ENCODE measurements around the gene RNF8. TPM values are rescaled to one million over a fixed set of nuclear protein-coding genes. Genes with fewer than 3 reads are reported as not detected.

The RNF8 gene
- total and polyA plus RNA-seq, 9 of the 15 experiments (the other 6 are each of a cell fraction or from before 2014, with no cell fraction given) = 10.6 to 47.0 (median 37.5) TPM

GRCh38 chr6:37432916-37433656 is 79.3 kb downstream of the RNF8 start, which contains the start of gene CMTR1 (continued):
- TF ChIP-seq ZBTB11 (CRISPR knock-in tag; IDR thresholded peaks at IDR 0.05) (peak in 2 of 3 experiments; percentile 24 to 90; a peak in 3 of 6 replicates), ILK (tag; IDR thresholded peaks at IDR 0.05; ENCODE audit: borderline replicate concordance, low read depth) (no peak), SMARCC2 (IDR thresholded peaks at IDR 0.05; ENCODE audit: low read depth) (no peak), BCOR (IDR thresholded peaks at IDR 0.05) (no peak), CBX1 (IDR thresholded peaks at IDR 0.05; ENCODE audit: low read depth) (peak; percentile 83; the same call in 1 of the 2 replicates), PTBP1 (IDR thresholded peaks at IDR 0.05; ENCODE audit: low read depth, low read length) (no peak), ZFP1 (CRISPR knock-in tag; IDR thresholded peaks at IDR 0.05) (no peak), MIER1 (IDR thresholded peaks at IDR 0.05; ENCODE audit: low read depth) (no peak), MAFF (IDR thresholded peaks at IDR 0.05; ENCODE audit: low read length) (no peak), WHSC1 (IDR thresholded peaks at IDR 0.05; ENCODE audit: low read length) (no peak), ZNF764 (CRISPR knock-in tag; IDR thresholded peaks at IDR 0.05; ENCODE audit: low read depth) (no peak), ZNF212 (CRISPR knock-in tag; IDR thresholded peaks at IDR 0.05) (peak; percentile 88; the same call in 1 of the 2 replicates), ZNF253 (CRISPR knock-in tag; conservative IDR thresholded peaks at IDR 0.05) (no peak), ATF7 (IDR thresholded peaks at IDR 0.05) (peak; percentile 99), NFIX (CRISPR knock-in tag; IDR thresholded peaks at IDR 0.05; ENCODE audit: low read depth) (no peak), FOSL1 (tag; conservative IDR thresholded peaks at IDR 0.05) (0 out of 2 replicates have a peak, but pooled peaks have one; percentile 38), MYC (IDR thresholded peaks at IDR 0.05; ENCODE audit: low read depth, low read length) (peak; percentile 82), MYC (CRISPR knock-in tag; IDR thresholded peaks at IDR 0.05; ENCODE audit: borderline replicate concordance, low read depth) (no peak), ZBTB26 (CRISPR knock-in tag; IDR thresholded peaks at IDR 0.05) (no peak), ZNF282 (CRISPR knock-in tag; IDR thresholded peaks at IDR 0.05) (0 out of 2 replicates have a peak, but pooled peaks have one; percentile 28), ZNF398 (CRISPR knock-in tag; IDR thresholded peaks at IDR 0.05) (no peak), FIP1L1 (IDR thresholded peaks at IDR 0.05; ENCODE audit: low read depth, low read length, poor library complexity, severe bottlenecking) (no peak), TEAD2 (tag; IDR thresholded peaks at IDR 0.05) (no peak)
